ENCODE results near the gene GOLGA2.

GOLGA2 gene

GRCh38 chr9:128257907-128258306 is 17.9 kb downstream of the GOLGA2 start:
- no peak for DNase-seq (ENCODE audit: low spot score)

- no peak for DNase-seq (ENCODE audit: low spot score)
Observed at GRCh38 chr9:128257086-128257825, 18.6 kb downstream of the GOLGA2 start.

- DNase-seq (ENCODE audit: low spot score) = peak; percentile 84
Observed at GRCh38 chr9:128254855-128255759, 20.7 kb downstream of the GOLGA2 start.

- no peak for DNase-seq (ENCODE audit: low spot score)
Observed at GRCh38 chr9:128254362-128254761, 21.4 kb downstream of the GOLGA2 start.

- DNase-seq (ENCODE audit: low spot score) = no peak
Observed at GRCh38 chr9:128253991-128254346, 21.8 kb downstream of the GOLGA2 start.

- no peak for DNase-seq (ENCODE audit: low spot score)
Observed at GRCh38 chr9:128253140-128253990, 22.4 kb downstream of the GOLGA2 start.

GRCh38 chr9:128252317-128253139 is 23.3 kb downstream of the GOLGA2 start:
- no peak for DNase-seq (ENCODE audit: low spot score)

- DNase-seq (ENCODE audit: low spot score) = no peak
Observed at GRCh38 chr9:128251732-128252100, 24.1 kb downstream of the GOLGA2 start.

- no peak for DNase-seq (ENCODE audit: low spot score)
Observed at GRCh38 chr9:128250839-128251731, 24.7 kb downstream of the GOLGA2 start.

GRCh38 chr9:128249908-128250838 is 25.6 kb downstream of the GOLGA2 start:
- peak; percentile 98 for DNase-seq (ENCODE audit: low spot score)

- DNase-seq (ENCODE audit: low spot score) = no peak
Observed at GRCh38 chr9:128249558-128249907, 26.3 kb downstream of the GOLGA2 start.

GRCh38 chr9:128247226-128247803 is 28.5 kb downstream of the GOLGA2 start:
- no peak for DNase-seq (ENCODE audit: low spot score)

- no peak for DNase-seq (ENCODE audit: low spot score)
Observed at GRCh38 chr9:128246471-128246870, 29.3 kb downstream of the GOLGA2 start.

GRCh38 chr9:128245421-128246151 is 30.2 kb downstream of the GOLGA2 start:
- DNase-seq (ENCODE audit: low spot score) = no peak

- peak; percentile 80 for DNase-seq (ENCODE audit: low spot score)
Observed at GRCh38 chr9:128244837-128245231, 31.0 kb downstream of the GOLGA2 start.

GRCh38 chr9:128244091-128244836 is 31.5 kb downstream of the GOLGA2 start:
- DNase-seq (ENCODE audit: low spot score) = no peak

GRCh38 chr9:128243215-128244018 is 32.4 kb downstream of the GOLGA2 start:
- DNase-seq (ENCODE audit: low spot score) = no peak
